Activated T-helper 2 cell treated with anti-CD3 and anti-CD28 coated beads, Interferon-gamma antibody, Interleukin-2, Interleukin-4, amounts not matched to agents 10 μg/mL and 5 μg/mL and 100 μg/mL, durations not matched to agents 14 hours and 24 hours and 36 hours (primary cell): ENCODE data around the gene RANBP3. TPM values are rescaled to one million over a fixed set of nuclear protein-coding genes. Genes with fewer than 3 reads are reported as not detected.
A peak's percentile ranks its signal among the peaks of the same experiment; 100 is the strongest.

Experiments used
- DNase-seq: peaks from one replicate; pipeline ENCODE4 v3.0.0; 2021; ENCODE audit warnings: low spot score
- H3K27ac Mint-ChIP-seq: one replicate; pipeline ENCODE4 v1.8.0; 2021; ENCODE audit warnings: mixed read lengths
- H3K27me3 Mint-ChIP-seq: one replicate; pipeline ENCODE4 v1.8.0; 2021; ENCODE audit warnings: low read depth, mixed read lengths
- H3K36me3 Mint-ChIP-seq: one replicate; pipeline ENCODE4 v1.8.0; 2021; ENCODE audit warnings: low read depth, mixed read lengths
- H3K4me1 Mint-ChIP-seq: one replicate; pipeline ENCODE4 v1.8.0; 2021; ENCODE audit warnings: low read depth, mixed read lengths
- H3K4me3 Mint-ChIP-seq: one replicate; pipeline ENCODE4 v1.8.0; 2021; ENCODE audit warnings: low read depth, mild to moderate bottlenecking, moderate library complexity, mixed read lengths
- H3K9me3 Mint-ChIP-seq: one replicate; pipeline ENCODE4 v1.8.0; 2021; ENCODE audit warnings: mixed read lengths
- intact Hi-C: fragments of 100-400 bp; cut with micrococcal nuclease; formaldehyde crosslinking; loops from one replicate; pipeline ENCODE4 v1.15.1; 2023
- total RNA-seq: library from RNA; stranded (reverse); gene quantifications from 2 replicates; pipeline ENCODE4 v1.2.3, GENCODE V29; 2022

The RANBP3 gene
- total RNA-seq, 1 donor from 2014 or later: 98.2 TPM

DNA sequence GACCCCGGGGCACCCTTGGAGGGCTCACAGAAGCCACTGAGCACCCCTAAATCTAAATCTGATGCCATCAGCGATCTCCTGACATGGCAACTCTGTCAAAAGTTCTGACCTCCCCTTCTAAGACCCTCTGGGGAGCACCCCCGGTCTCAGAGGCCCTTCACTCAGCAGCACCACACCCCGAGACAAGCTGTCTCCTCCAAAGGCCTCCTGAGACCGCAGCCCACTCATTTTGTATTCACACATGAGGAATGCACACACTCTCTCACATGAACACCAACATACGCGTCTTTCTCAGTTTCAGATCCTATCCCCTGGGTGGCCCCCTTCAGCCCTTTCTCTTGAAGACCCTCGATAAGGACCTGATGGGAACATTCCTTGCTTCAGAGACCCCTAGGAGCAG is 77.0 kb downstream of the RANBP3 start:
- Mint-ChIP-seq H3K27ac (no peak overlapping the region), H3K9me3 (no peaks in the 10 kb centered on the region), H3K36me3 (peaks cover 16% of the 10 kb centered on the region), H3K4me3 (peak overlapping the region; percentile 17), H3K27me3 (no peaks in the 10 kb centered on the region), H3K4me1 (peaks cover 10% of the 10 kb centered on the region)
- intact Hi-C loops: loop anchor here (5.0 kb wide), 2 partner anchors 76 to 109 kb away; partner anchors contain the start of genes DUS3L and RANBP3
- no peak for DNase-seq

GRCh38 chr19:5899728-5900526 is 78.0 kb downstream of the RANBP3 start:
- H3K36me3 Mint-ChIP-seq: peaks cover 24% of the 10 kb centered on the region
- H3K27ac Mint-ChIP-seq: no peak overlapping the region

GRCh38 chr19:5897189-5897969 is 80.6 kb downstream of the RANBP3 start:
- intact Hi-C loops: no loop called here
- Mint-ChIP-seq H3K36me3 (peaks cover 19% of the 10 kb centered on the region), H3K4me1 (peaks cover 6% of the 10 kb centered on the region), H3K9me3 (no peaks in the 10 kb centered on the region), H3K27ac (no peak overlapping the region), H3K27me3 (no peaks in the 10 kb centered on the region), H3K4me3 (no peak overlapping the region)
- no peak for DNase-seq

More at GRCh38 chr19:5899728-5900526, 78.0 kb downstream of the RANBP3 start:
- H3K4me1 Mint-ChIP-seq: peaks cover 10% of the 10 kb centered on the region
- intact Hi-C loops: loop anchor here (5.0 kb wide), 2 partner anchors 77 to 108 kb away; partner anchors contain the start of genes DUS3L and RANBP3
- H3K27me3 Mint-ChIP-seq: no peaks in the 10 kb centered on the region
- no peak for DNase-seq
- no peak overlapping the region for H3K4me3 Mint-ChIP-seq
- H3K9me3 Mint-ChIP-seq: no peaks in the 10 kb centered on the region

GRCh38 chr19:5896365-5897076 is 81.4 kb downstream of the RANBP3 start:
- Mint-ChIP-seq H3K27me3 (no peaks in the 10 kb centered on the region), H3K36me3 (peaks cover 19% of the 10 kb centered on the region), H3K4me3 (no peak overlapping the region), H3K4me1 (peaks cover 4% of the 10 kb centered on the region), H3K27ac (no peak overlapping the region), H3K9me3 (no peaks in the 10 kb centered on the region)
- no peak for DNase-seq
- intact Hi-C loops: no loop called here

GRCh38 chr19:5895890-5896289 is 82.0 kb downstream of the RANBP3 start:
- Mint-ChIP-seq H3K9me3 (no peaks in the 10 kb centered on the region), H3K4me1 (peaks cover under 1% of the 10 kb centered on the region), H3K4me3 (no peak overlapping the region), H3K27me3 (no peaks in the 10 kb centered on the region), H3K27ac (no peak overlapping the region), H3K36me3 (peaks cover 14% of the 10 kb centered on the region)
- no peak for DNase-seq
- intact Hi-C loops: no loop called here

DNA sequence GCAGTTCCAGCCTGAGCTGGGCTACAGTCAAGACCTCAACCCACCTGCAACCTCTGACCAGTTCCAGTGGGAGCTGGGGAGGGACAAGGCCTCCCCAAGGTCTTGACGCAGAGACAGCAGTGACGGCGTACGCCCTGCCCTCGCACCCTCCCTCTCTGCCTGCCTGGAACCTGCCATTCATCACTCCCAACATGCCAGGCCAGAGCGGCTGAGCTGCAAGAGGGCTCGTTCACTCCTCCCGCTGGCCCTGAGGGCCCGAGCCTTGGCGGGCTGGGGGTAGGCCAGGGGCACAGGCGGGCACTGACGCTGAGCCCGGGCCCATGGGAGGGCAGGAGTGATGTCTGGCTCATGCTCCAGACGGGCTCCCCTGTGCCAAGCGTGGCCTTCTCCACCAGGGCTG is 82.5 kb downstream of the RANBP3 start:
- Mint-ChIP-seq H3K4me1 (no peaks in the 10 kb centered on the region), H3K4me3 (no peak overlapping the region), H3K27ac (no peak overlapping the region), H3K36me3 (peaks cover 13% of the 10 kb centered on the region), H3K9me3 (no peaks in the 10 kb centered on the region), H3K27me3 (no peaks in the 10 kb centered on the region)
- DNase-seq: no peak
- intact Hi-C loops: no loop called here

- intact Hi-C loops: no loop called here
- peaks cover 8% of the 10 kb centered on the region for H3K36me3 Mint-ChIP-seq
- no peaks in the 10 kb centered on the region for H3K4me1 Mint-ChIP-seq
- H3K9me3 Mint-ChIP-seq: no peaks in the 10 kb centered on the region
- no peak overlapping the region for H3K27ac Mint-ChIP-seq
- H3K27me3 Mint-ChIP-seq: no peaks in the 10 kb centered on the region
- H3K4me3 Mint-ChIP-seq: no peak overlapping the region
- DNase-seq: no peak
Measured at GRCh38 chr19:5894704-5895349, 83.1 kb downstream of the RANBP3 start.

DNA sequence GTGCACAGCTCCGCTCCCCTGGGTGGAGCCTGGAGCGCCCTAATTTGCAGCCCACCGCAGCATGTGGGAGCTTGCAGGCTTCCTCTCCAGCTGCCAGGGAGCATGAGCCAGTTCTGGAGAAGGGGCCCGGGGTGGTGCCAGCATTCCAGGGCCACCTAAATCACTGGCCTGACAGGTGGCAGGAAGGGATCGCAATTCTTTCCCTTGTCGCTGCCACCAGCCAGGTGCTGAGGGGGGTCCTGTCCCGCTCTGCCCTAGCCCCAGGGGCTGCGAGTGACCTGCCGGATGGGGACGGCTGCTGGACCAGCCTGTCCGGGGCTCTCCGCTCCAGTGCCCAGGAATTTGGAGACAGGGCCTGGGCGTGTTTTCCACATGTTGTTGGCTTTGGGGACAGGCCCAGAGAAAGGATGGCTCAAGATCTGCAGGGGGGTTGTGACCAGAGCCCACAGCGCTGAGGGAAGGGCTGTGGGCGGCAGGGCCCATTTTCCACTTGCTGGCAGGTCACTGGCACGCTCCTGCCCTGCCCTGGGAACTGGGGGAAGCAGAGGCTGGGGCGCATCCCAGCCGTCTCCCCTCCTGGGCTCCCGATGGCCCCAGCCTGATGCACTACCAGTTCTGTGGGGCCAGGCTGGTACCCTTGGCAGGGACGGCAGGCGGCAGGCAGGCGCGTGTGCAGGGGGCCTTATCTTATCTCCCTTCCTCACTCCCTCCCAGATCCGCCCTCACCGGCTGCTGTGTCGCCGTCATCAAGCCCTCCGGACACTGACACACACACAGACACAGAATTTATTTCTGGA is 83.8 kb downstream of the RANBP3 start:
- H3K27ac Mint-ChIP-seq: no peak overlapping the region
- intact Hi-C loops: no loop called here

GRCh38 chr19:5893296-5893903 is 84.5 kb downstream of the RANBP3 start:
- Mint-ChIP-seq H3K27ac (no peak overlapping the region), H3K4me1 (no peaks in the 10 kb centered on the region), H3K36me3 (peaks cover 8% of the 10 kb centered on the region), H3K9me3 (no peaks in the 10 kb centered on the region), H3K27me3 (no peaks in the 10 kb centered on the region), H3K4me3 (no peak overlapping the region)
- intact Hi-C loops: no loop called here
- no peak for DNase-seq

More for the DNA sequence above, 83.8 kb downstream of the RANBP3 start:
- no peaks in the 10 kb centered on the region for H3K9me3 Mint-ChIP-seq
- peaks cover 8% of the 10 kb centered on the region for H3K36me3 Mint-ChIP-seq
- H3K4me1 Mint-ChIP-seq: no peaks in the 10 kb centered on the region
- no peaks in the 10 kb centered on the region for H3K27me3 Mint-ChIP-seq
- no peak for DNase-seq
- H3K4me3 Mint-ChIP-seq: no peak overlapping the region

DNA sequence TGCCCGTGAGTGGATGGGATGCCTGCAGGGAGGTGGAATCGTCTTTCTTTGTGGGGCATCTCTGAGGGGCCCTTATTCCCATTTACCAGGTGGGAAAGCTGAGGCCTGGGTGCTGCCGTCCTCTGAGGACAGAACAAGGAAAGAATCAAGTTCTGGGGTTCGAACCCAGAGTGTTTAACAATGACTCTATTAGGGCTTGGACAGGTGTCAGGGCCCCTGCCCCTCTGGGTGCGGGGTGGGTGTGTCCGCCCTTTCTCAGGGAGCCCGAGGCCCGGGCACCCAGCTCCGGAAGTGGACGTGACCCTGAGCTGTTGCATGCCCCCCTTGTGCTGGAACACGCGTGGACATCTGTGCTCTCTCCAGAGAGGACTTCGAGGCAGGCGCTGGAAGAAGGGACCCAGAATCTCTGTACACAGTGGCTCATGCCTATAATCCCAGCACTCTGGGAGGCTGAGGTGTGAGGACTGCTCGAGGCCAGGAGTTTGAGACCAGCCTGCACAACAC is 85.1 kb downstream of the RANBP3 start:
- Mint-ChIP-seq H3K4me3 (no peak overlapping the region), H3K4me1 (no peaks in the 10 kb centered on the region), H3K27ac (no peak overlapping the region), H3K36me3 (peaks cover 8% of the 10 kb centered on the region), H3K27me3 (no peaks in the 10 kb centered on the region), H3K9me3 (no peaks in the 10 kb centered on the region)
- intact Hi-C loops: no loop called here
- no peak for DNase-seq

GRCh38 chr19:5891938-5892771 is 85.8 kb downstream of the RANBP3 start:
- no peak overlapping the region for H3K4me3 Mint-ChIP-seq
- no peak overlapping the region for H3K27ac Mint-ChIP-seq
- H3K36me3 Mint-ChIP-seq: peaks cover 8% of the 10 kb centered on the region
- H3K9me3 Mint-ChIP-seq: no peaks in the 10 kb centered on the region
- no peaks in the 10 kb centered on the region for H3K4me1 Mint-ChIP-seq
- intact Hi-C loops: no loop called here
- no peak for DNase-seq
- H3K27me3 Mint-ChIP-seq: no peaks in the 10 kb centered on the region
